Right renal pelvis (tissue), 4 donors: Measurements from ENCODE around the gene MRTFB. TPM values are rescaled to one million over a fixed set of nuclear protein-coding genes. Genes with fewer than 3 reads are reported as not detected.
"Not testable (repeated sequence)": the region's sequence is repeated elsewhere in the genome, so short reads cannot be mapped to it uniquely, and the experiment has no call there.

Experiments used
- DNase-seq, 4 donors: peaks; one replicate each; pipeline ENCODE4 v3.0.0-alpha.2; 2013; ENCODE audit warnings: low read depth in 4 of 4, low spot score in 3 of 4, missing footprints in 1 of 4
- polyA plus RNA-seq, 4 donors: library from polyadenylated mRNA; unstranded; fragments of 120-200 nt; gene quantifications; one replicate each; pipeline ENCODE4 v1.2.1, GENCODE V29; 2013; ENCODE audit not compliant: insufficient read length in 4 of 4

The MRTFB gene
- polyA plus RNA-seq, 4 donors = 29.0 to 37.4 (median 34.8) TPM

DNA sequence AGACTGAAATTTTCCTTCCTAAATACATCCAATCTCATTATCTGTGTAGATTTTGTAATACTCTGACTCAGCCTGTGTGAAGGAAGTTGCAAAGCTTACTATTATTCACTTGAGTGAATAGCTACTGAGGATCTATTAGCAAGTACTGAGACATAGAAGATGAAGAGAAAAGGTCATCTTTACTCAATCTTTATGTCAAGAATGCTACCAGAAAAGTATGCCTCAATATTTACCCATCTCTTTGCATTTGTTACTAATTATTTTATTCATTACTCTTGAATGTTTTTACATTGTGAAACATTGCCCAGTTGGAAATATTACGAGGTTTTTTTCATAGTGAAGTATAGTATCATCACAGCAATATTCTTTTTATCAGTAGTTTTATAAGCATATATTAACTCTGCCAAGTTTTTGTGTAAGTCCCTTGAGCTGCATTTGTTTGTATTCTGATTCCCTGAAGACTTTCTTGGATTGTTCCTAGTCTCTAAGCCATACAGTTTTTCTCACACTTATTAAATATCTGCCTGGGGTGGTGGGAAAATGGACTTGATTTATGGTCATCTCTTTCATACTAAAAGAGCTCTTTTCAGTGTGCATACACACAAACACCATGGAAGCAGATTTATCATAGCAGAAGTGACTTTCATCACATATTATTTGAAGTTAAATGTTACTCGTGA, 110.4 kb downstream of the MRTFB start:
- DNase-seq = no peak

DNA sequence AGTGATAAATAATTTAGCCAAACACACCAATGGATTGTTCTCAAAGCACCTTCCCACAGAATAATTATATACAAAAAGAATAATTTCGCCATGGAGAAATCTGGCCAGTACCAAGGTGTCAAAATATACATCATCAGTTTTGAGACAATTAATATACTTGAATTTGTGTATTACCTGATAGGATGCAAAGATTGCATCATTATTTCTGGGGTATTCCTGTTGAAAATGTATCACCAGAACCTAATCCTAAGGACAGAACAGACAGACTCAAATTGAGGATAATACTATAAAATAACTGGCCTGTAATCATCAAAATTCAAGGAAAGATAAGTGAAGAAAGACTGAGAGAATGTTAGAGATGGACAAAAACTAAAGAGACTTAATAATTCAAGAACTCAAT, 111.9 kb downstream of the MRTFB start:
- DNase-seq = no peak

DNA sequence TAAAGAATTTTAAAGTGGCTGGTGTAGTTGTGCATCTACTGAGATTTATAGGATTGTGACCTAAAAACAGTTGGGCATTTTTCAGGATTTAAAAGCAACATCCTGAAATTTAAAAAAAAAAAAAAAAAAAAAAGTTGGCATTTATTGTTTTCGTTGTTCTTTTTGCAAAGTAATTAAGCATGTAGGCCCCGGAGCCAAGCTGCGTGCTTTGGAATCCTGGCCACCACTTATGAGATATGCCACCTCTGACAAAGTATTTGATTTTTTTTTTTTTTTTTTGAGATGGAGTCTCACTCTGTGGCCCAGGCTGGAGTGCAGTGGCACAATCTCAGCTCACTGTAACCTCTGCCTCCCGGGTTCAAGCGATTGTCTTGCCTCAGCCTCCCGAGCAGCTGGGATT, 112.8 kb downstream of the MRTFB start:
- DNase-seq = not testable (repeated sequence)

DNA sequence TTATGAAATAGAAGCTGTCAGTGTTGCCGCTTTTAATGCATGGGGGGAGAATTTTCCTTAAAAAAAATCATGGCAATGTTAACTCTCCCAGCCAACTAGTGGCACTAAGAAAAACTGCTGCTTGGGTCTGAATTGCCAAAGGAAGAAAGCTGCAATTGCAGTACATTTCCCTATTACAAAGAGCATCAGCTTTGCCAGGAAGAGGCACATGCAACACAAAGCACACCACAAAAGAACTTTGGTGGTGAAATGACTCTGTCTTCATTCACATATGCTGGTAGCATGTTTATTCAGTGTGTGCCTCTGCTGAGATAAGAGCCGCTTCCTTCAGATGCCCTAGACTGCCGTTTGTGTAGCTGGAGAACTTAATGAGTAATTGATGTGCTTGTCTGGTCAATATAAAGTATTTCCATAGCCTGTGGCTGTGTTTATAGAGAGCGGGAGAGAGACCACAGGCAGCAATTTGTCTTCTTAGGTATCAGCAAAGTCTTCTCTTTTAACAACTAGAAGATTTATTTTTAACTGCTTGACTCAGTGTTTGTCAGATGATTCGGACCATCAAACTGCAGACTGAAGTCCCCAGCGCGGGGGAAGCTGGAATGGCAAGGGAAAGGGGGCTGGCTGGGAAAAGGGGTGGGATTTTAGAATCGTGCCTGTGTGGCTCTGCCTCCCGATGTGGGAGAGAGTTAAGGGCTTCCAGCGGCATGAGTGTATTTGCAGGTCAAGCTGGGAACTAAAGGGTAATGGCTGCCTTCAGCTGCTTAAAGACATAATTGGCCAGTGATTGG, 115.1 kb downstream of the MRTFB start:
- peak; percentile 35 to 67 (median 56) for DNase-seq

DNA sequence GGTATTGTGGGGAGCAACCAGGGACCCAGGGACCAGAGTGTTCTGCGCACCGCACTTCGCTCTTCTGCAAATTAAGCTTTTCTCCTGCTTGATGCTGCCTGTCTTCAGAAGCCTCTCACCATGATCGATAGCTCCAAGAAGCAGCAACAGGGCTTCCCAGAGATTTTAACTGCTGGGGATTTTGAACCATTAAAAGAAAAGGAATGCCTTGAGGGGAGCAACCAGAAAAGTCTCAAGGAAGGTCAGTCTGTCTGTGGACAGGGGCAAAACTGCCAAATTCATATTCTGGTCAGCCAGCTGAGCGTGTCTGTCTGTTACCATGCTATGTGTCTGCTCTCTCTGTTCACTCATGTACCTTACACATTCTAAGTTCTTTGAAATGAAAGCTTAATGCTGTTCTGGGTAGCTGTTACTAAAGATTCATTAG, 115.7 kb downstream of the MRTFB start:
- peak in 1 of 4 donors; percentile 8 for DNase-seq

DNA sequence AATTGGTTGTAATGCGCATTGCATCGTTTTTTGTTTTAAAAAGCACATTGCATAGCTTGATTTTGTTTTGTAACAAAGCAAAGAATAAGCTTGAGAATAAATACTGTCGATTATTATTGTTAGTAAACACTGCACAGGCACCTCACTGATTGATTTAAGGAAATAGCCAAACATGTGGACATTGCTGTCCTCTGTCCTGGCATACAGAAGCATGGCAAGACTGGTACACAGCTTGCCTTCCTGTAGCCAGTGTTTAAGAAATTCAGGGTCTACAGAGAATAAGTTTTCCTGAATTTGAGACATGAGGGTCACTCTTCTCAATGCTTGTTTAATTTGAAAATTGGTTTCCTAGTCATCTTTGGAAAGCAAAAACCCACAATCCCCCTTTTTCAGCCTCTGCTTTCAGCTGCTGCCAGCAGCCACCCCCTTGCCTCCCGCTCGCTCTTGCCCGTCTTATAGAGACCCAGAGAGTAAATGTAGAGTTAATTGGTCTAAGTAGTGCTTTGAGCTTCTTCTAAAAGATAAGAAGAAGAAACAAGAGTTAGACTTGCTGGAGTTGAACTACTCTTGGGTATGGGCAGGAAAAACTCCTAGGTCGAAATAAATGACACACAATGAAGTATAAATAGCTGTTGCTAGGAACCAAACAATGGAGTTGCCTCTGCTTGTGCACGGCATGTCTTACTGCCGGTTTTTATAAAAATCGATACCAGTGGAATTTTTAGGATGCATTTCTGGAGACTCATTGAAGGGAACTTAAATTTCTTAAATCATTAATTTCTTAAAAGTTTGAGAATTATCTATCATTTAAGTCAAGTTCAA, 116.6 kb downstream of the MRTFB start:
- DNase-seq = no peak

DNA sequence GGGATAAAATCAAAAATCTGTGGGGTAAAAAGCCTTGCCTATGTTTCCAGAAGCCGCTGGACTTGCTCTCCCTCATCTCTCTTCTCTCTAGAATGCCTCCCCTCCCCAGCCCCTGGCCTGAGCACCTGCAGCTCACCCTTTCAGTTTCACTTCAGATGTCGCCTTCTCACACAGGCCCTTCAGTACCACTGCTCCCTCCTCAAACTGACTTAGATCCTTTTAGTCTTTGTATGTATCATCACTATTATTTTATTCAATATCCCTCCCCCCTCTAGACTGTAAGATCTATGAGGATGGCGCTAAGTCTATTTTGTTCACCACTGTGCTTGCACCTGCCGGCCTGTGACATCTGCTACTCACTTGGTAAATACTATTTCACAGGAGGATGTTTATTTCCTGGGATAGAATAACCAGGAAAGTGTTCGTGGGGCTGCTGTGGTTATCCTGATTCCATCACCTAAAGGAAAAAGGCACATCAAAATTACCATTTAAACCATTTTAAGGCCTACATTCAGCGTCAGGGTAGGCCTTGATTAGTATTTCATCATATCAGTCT, 122.3 kb downstream of the MRTFB start:
- no peak for DNase-seq

DNA sequence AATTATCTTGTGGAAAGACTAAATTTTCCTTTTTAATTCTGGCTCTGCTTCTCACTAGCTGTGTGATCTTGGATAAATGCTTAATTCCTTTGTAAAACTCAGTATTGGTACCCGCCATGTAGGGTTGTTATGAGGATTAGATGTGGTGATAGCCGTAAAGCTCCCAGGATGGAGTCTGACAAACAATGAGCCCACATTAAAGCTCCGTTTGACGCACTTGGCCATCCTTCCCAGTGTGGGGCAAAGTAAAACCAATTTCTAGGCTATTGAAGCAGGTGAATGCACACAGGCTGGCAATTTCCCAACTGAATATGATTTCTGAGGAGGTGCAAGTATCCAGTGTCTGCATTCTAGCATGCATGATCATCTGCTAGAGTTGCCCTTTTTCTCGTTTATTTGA, 123.6 kb downstream of the MRTFB start:
- DNase-seq = no peak

DNA sequence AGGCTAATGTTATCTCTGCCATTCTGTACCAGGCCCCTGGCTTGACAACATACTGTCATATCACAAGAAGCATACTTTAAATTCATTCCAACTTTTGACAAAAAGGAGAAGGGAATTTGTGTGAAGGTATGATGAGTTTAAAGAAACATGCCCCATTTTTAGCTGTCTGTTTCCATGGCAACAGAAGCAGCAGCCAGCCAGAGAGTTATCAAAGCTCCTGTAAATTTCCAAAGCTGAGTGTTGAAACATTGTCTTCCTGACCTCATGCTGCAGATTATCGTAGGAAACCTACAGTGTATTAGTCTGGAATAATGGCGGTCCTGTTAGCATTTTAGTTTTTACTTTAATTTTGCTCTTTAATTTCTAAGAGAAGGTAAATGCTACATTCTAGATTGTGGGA, 124.9 kb downstream of the MRTFB start:
- no peak for DNase-seq

DNA sequence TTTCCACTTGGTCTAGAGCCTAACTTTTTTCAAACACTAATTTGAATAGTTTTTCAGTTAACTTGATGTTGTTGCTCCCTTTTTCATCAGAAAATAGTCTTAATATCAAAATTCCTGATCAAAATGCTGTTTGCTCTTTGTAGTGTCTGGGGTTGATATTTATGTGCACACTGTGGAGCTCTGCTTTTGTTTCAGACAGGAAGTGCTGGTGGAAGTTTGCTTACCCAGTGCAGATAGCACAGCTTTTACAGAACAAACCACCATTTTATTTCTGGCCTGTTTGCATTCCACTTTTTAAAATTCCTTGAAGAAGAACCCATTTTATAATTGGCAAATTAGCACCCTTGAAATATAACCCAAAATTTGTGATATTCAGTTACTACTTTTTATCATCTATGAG, 125.4 kb downstream of the MRTFB start:
- DNase-seq = no peak

DNA sequence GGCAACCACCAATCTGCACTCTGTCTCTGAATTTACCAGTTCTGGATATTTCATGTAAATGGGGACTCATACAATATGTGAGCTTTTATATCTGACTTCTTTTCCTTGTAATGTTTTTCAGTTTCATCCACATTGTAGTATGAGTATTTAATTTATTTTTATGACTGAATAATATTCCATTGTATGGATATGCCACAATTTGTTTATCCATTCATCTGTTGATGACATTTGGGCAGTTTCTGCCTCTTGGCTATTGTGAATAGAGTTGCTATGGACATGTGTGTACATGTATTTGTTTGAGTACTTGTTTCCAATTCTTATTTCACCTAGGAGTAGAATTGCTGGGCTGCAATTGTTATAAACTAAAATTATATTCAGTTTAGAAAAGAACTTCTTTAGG, 126.9 kb downstream of the MRTFB start:
- no peak for DNase-seq

DNA sequence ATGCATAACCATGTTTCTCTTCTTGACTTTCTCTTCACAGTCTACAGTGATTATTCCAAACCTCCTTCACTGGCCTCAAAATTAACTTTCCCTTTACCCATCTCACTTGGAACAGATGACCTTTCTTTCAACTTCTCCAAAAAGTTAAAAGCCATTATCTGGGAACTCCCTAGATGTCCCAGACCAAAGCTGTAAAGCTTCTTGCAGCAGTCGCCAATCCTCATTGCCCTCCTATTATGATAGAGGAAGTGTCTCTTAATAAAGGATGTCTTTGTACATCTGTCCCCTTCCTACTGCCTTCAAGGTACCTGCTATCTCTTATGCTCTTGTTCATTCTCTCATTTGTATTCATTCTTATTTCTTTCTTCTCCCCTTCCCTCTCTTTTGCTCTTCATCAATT, 127.5 kb downstream of the MRTFB start:
- DNase-seq = no peak

DNA sequence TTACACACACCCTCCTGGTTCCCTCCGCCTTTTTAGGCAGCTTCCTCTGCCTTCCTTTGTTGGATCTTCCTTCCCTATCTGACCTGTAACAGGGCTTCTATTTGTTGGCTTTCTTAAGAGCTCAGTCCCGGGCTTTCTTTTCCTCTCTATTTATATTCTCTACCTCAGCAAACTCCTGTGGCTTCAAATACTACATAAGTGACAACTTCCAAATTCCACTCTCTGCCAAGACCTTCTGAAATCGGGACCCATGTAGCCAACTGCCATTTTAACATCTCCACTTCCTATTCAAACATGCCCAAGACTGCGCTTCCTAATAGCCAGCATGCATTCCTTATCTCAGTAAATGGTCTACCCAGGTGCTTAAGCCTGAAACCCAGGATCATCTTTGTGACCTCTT, 128.1 kb downstream of the MRTFB start:
- DNase-seq = no peak

DNA sequence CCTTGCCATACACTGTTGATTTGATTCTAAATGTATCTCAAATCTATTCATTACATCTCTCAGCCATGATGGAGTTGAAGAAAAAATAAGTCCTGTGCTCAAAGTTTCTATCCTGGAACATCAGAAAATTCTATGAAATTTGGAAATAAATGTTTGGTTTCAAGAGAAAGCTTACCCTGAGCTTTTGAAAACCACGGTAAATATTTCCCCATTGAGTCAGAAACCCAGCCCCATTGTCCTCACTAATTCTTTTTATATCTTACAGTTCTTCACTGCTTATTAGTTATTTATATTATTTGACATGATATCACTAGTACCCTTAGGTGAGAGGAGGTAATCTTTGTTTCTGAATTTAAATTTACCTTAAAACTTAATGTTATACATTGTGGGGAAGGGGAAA, 128.5 kb downstream of the MRTFB start:
- DNase-seq = no peak

DNA sequence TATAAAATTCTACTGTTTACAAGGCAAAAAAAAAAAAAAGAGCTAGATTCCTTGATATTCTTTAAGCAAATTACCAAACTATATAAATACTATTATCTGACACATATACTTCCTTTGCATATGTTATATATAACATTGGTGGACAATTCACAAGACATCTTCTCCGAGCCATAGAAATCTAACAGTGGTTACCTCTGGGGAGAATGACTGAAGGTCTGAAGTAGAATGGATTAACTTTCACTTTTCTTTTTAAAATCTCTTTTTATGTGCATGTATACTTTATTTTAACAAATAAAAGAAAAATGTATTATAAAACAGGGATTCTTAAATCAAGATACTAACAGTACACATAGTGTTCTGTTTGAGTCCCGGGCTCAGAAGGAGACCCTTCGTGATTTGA, 131.0 kb downstream of the MRTFB start:
- no peak for DNase-seq

DNA sequence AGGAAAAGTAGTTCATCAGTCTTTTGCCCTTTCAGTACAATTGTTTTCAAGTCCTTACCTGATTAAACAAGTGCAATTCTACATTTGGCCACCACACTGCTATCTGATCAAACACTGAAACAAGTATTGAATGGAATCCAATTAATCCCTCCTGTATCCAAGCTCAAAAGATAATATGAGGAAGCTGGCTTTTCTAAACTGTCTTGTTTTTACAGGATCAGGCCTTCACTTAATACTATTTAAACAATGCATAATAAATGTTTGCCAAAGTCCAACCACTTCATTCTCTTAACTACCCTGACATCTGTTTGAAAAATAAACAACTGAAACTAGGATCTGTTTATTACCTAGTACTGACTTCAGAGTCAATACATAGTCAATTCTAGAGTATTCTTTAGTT, 131.6 kb downstream of the MRTFB start:
- no peak for DNase-seq

DNA sequence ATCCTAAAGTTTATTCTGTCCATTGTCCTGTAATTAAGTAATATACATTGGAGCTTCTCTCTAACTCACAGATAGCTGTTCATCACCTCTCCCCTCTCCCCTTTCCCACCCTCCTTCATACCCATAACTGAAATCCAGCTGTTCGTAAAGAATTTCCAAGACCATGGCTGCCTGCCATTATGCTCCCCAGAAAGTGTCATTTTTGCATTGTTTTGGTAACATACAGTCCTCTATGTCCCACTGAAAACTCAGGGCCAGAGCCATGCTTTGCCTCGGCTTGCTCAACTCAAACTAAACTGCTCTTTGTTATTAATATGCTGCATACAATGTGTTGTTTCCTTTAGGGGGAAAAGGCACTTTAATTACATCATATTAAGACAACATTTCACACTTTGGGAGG, 132.0 kb downstream of the MRTFB start:
- DNase-seq = no peak

DNA sequence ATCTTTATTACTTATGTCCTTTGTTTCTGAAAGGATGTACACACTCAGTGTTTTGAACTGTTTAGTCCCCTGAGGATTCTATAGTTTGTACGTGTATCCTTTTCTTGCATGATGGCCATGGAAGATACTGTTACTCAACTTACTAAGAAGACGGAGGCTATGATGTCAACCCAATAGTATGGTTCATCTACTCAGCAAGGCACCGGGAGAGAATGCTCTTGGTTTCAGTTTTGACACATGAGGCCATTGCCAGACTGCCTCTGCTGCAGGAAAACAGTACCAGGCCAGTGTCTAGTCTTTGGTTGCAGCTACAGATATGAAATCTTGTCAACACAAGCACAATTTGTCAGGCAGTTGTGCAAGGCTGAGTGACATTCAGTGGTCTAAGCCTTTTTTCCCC, 134.5 kb downstream of the MRTFB start:
- no peak for DNase-seq

DNA sequence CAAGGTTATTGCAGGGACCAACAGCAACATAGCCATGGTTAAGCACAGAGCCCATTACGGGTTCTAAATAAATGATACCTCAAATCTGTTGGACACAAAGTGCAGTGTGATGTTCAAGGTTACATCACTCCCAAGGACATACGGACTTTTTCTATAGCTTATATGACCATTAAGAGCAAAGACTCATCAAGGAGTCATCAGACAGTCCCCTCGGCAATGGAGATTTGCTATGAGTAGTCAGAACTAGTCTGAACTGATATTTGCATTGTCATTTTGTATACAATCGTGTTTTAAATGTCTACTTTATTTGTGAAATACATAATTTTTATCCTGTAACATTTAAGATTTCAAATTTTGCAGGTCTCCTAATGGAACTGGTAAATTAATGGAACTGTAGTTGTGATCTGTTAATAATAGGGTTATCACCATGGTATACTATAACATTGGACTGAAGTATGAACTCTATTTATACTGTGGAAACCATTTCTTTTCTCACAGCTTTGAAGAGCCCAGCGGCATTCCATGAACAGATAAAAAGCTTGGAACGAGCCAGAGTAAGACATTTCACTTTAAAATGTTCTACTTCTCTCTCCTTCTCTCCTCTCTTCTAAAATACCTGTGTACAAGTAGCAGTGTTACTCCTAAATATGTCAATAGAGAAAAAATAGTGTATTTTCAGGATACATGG, 140.9 kb downstream of the MRTFB start:
- DNase-seq = no peak

DNA sequence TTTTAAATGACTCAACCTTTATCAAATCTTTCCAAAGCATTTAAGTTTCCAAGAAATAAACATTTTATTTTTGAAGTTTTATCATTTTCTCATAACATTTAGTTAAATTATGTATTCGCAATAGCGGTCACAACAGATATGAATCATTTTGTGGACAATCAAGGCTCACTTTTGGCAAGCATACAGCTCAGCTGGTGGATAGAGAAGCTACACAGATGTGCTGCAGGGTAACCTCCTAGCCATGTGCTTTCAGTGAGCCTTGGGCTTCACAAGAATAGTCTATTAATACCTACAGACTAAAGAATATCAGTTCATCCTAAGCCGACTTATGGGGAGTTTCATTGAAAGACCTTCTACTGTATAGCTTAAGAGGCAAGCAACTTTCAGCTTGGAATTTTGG, 144.8 kb downstream of the MRTFB start:
- DNase-seq = no peak

DNA sequence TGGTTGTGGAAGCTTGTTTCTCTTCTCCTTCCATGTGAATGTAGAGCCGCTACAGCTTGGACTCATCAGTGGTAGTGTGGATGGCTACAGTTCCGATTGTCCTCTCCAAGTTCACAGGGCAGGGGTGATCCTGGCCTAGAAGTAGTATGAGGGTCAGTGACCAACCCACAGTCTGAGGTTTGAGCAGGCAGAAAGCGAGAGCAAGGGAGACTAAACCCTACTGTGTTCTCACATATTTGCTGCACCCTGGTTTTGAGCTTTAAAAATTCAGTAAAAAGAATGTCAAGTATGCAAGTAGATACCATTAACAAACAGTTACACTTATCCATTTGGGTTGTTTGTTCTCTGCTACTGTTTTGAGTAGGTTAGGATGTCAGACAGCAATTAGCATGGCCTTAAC, 148.9 kb downstream of the MRTFB start:
- DNase-seq = no peak
